Activated CD4-positive, alpha-beta T cell treated with anti-CD3 and anti-CD28 coated beads, Interleukin-2, Interleukin-6, amounts not matched to agents 100 ng/mL and 50 ng/mL, durations not matched to agents 16 hours and 8 hours (primary cell): ENCODE data around the gene SLC25A34.
A peak's percentile ranks its signal among the peaks of the same experiment; 100 is the strongest.

Experiments used
- DNase-seq: peaks from one replicate; pipeline ENCODE4 v3.0.0-alpha.2; 2020

SLC25A34 gene

GRCh38 chr1:15734901-15735300 lies 1.2 kb upstream of the SLC25A34 start:
- no peak for DNase-seq

DNA sequence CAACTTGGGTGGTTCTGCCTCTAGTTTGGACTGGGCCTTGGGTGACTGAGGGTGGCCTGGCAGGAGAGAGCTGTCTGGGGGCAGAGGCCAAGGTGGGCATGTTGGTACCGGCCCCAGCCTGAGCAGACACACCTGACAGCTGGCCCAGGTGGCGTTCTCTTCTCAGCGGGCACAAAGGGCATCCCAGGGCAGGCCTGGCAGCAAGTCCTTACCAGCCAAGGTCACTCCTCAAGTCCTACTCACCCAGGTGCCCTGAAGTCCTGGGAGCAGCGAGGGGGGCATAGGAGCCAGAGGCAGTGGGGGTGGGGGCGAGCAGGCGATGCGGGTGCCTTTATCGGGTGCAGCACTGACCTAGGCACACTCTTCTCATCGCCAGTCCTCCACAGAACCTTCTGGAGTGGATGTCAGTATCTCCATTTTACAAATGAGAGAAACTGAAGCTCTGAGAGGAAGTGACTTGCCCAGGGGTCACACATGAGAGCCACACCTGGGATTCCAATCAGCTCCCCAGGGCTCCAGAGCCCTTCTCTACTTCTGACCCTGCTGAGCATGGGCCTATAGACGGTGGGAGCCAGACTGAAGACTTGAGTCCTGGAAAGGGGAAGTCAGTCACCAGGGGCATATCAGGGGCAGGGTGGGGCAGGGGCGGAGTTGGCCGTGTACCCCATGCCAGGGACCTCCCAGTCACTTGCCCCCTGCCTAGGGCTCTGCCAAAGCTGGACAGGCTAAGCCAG lies 587 bp upstream of the SLC25A34 start:
- DNase-seq: no peak

DNA sequence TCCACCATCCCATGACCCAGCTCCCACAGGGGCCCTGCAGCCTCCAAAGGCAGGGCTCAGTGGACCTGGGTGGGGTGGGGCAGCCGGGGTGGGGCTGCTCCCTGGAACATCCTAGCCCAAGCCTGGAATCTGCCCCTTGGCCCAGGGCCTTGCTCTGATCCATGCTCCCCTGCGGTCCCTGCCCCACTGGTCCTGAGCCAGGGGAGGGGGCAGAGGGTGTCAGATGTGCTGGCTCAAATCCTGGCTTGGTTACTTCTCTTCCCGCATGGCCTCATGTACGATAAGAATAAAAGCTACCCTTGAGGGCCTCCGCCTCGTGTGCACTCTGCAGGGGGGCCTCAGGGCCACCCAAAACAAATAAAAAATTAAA lies 819 bp downstream of the SLC25A34 start:
- no peak for DNase-seq

- DNase-seq: no peak
Observed at GRCh38 chr1:15737324-15738319, 1.6 kb downstream of the SLC25A34 start.

DNA sequence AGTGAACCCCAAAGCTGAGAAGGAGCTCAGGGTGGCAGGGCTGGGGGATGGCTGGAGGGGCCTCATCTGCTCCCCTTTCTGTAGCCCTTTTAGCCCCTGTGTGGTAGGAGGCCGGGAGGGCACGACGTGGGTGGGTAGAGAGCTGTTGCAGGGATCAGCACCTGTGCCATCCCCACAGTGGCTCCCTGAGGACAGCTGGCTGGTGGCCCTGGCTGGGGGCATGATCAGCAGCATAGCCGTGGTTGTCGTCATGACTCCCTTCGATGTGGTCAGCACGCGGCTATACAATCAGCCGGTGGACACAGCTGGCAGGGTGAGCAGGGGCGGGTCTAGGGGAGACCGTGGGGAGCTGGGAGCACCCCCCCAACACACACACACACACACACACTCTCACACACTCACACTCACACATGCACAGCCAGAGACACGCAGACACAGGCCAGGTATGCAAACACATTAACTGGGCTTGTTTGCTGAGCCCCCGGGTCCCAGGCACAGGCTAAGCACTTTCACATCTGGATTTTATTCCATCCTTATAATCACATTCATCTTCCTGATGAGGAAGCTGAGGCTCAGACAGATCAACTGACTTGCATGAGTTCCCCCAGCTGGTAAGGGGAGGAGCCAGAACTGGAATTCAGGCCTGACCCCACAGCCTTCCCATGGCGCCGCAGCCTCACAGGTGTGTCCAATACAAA lies 2.5 kb downstream of the SLC25A34 start:
- no peak for DNase-seq

- no peak for DNase-seq
Observed at GRCh38 chr1:15739259-15739658, 3.2 kb downstream of the SLC25A34 start.

GRCh38 chr1:15739745-15740144 lies 3.7 kb downstream of the SLC25A34 start:
- DNase-seq: no peak

DNA sequence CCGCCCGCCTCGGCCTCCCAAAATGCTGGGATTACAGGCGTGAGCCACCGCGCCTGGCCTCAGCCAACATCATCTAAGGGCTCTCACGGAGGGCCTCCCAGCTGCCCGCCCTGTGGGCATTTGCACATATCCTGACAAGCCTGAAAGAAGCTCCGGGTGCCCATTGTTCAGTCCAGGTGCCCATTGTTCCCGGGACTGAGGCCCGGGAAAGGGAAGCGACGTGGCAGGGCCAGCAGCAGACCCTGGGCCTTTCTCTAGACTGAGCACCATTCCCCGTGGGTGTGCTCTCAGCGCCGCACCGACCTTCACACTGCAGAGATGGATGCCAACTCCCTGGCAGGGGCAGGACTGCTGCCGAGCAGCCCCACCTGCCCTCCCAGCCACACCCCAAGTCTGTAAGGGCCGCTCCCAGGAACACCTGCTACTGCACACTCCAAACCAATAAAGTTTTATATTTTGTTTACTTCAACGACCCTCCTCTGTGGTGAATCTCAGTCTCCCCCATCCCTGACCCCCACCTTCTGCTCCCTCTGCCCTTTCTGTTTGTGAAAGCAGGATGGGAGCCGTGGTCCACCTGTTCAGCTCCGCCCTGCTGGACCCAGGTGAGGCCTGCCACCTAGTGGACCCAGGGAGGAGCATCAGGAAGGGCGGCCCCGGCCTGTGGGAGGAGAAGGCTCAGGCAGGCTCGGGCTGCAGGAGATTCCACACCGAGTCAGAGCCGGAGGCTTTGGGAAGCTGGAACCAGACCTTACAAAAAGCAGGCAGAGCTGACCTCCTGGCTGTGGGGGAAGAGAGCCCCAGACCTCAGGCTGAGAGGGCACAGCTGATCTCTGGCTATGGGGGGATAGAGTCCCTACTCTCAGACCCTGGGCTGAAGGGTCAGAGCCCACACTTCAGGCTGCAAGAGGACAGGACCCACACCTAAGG lies 5.1 kb downstream of the SLC25A34 start:
- DNase-seq: peak; percentile 77

GRCh38 chr1:15742339-15742801 lies 6.3 kb downstream of the SLC25A34 start, which contains the start of gene TMEM82:
TSS of gene TMEM82 (plus strand) at chr1:15742499. CDS start at chr1:15742560, 61 bp downstream.
- DNase-seq: no peak

GRCh38 chr1:15744122-15744679 lies 8.1 kb downstream of the SLC25A34 start:
- no peak for DNase-seq

DNA sequence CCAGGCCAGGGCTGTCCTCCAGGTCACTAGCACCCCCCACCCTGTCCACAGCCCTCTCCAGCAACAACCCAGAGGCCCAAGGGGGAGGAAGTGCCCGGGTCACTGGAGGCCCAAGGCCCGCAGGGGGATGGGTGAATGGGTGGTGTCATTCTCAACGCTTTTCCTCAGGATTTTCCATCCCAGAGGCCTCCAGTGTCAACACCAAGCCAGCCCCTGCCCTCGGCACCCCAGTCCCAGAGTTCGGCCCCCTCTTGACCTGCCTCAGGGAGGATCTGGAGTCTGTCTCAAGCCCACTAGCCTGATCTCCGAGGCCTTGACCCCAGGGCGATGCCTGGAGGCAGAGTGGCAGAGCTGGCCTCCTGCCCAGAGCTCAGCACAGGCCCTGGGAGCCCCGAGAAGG lies 11.3 kb downstream of the SLC25A34 start:
- DNase-seq: no peak

DNA sequence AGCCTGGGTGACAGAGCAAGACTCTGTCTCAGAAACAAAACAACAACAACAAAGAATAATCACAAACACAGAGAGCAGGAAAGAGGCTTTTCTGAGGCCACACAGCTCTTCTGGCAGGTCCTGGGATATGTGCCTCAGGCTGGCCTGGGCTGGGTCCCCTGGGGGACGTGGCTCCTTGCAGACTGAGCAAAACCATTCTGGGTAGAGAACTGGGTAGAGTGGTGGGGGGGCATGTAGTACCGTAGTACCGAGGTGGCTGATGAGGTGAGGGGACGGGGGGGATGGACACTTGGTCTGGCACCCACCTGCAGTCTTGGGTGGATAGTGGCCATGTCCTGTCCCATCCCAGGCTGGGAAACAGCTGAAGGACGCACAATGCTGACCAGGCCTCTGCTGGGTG lies 12.2 kb downstream of the SLC25A34 start:
- no peak for DNase-seq

- no peak for DNase-seq
Observed at GRCh38 chr1:15748690-15749398, 12.8 kb downstream of the SLC25A34 start.

GRCh38 chr1:15749399-15750291 lies 13.6 kb downstream of the SLC25A34 start:
- no peak for DNase-seq

DNA sequence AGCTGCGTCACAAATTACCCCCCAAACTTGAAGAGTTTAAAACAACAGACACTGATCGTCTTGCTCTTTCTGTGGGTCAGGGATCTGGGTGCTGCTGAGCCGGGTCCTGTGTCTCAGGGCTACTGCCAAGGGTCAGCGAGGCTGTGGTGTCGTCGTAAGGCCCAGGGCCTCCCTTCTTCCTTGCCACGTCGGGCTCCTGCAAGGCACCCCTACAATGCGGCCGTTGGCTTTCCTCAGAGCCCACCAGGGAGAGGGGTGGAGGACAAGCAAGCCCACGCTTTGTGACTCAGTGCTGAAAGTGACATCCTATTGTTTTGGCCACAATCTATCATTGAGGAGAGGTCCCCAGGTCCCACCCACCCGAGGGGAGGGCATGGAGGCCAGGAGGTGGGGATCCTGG lies 14.9 kb downstream of the SLC25A34 start:
- DNase-seq: no peak

DNA sequence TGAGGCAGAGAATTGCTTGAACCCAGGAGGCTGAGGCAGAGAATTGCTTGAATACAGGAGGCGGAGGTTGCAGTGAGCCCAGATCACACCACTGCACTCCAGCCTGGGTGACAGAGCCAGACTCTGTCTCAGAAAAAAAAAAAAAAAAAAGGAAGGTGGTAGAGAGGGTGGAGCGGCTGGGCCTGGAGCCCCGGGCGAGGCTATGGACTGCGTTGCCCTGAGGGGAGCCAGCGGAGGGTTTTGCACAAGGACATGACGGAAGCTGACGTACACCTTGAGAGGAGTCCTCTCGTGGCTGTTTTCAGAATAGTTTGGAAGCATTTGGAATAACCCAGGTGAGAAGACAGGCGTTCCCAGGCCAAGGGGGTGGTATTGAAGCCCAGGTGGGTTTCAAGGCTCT lies 15.7 kb downstream of the SLC25A34 start:
- DNase-seq: no peak

- DNase-seq: no peak
Observed at GRCh38 chr1:15753776-15754175, 17.7 kb downstream of the SLC25A34 start.

DNA sequence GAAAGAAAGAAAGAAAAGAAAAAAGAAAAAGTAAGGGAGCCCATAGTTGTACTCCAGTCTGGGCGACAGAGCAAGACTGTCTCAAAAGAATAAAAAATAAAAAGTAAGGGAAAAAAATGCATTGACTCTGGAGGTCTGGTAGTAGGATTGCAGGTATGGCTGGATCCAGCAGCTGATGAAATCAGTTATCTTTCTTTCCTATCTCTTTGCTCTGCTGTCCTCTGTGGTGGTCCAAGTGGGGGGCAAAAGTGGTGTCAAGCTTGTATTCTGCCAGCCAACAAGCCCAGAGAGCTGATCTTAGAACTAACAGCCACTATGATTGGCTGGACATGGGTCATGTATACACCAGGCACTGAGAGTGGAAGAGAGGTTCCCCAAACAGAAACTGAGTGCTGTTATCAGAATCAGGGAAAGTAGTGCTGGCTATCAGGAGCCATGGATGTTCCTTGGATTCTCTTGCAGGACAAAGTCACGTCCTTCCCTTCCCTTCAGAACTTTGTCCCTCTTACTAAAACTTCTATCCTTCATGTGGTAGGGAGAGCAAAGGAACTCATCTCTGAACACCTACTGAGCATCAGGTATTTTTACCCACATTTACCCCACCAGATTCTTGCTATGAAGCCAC lies 19.1 kb downstream of the SLC25A34 start:
- DNase-seq: no peak

DNA sequence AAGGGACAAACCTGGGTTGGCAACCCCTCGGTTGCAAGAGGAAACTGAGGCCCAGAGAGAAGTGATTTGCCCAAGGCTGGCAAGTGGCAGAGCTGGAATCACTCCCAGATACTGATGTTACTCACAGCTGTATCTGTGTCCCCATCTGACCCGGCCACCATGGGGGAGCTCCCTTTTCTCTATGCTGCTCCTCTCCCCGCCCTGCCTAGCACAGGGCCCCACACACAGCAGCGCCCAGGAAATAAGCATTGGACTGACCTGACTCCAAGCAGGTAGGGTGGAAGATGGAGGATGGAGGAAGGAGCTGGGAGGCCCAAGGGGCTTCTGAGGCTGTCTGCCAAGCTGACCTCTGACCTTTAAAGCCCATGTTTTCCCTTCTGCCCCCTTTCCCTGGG lies 19.6 kb downstream of the SLC25A34 start:
- no peak for DNase-seq
